H9 (cell line): ENCODE data around the gene DVL3. TPM values are rescaled to one million over a fixed set of nuclear protein-coding genes. Genes with fewer than 3 reads are reported as not detected.

Experiments
- DNase-seq: peaks from one replicate; pipeline ENCODE4 v3.0.0-alpha.2; 2017
- H2AFZ ChIP-seq: one replicate; pipeline ENCODE4 v1.6.1; 2013; ENCODE audit warnings: mild to moderate bottlenecking, low read length, control low read depth, moderate library complexity
- H2AK5ac ChIP-seq: 2 replicates; pipeline ENCODE4 v1.6.1; 2013; ENCODE audit warnings: low read length, control low read depth, mixed read lengths; ENCODE audit not compliant: insufficient read length
- H2BK120ac ChIP-seq: one replicate; pipeline ENCODE4 v1.6.1; 2013; ENCODE audit warnings: low read depth, mild to moderate bottlenecking, low read length, control low read depth, inconsistent platforms; ENCODE audit not compliant: poor library complexity, severe bottlenecking
- H2BK12ac ChIP-seq: 2 replicates; pipeline ENCODE4 v1.6.1; 2013; ENCODE audit warnings: low read length, control low read depth, mixed read lengths, low read depth; ENCODE audit not compliant: insufficient read length
- H2BK15ac ChIP-seq: 2 replicates; pipeline ENCODE4 v1.6.1; 2013; ENCODE audit warnings: low read depth, low read length, control low read depth
- H2BK20ac ChIP-seq: one replicate; pipeline ENCODE4 v1.6.1; 2013; ENCODE audit warnings: low read depth, mild to moderate bottlenecking, low read length, control low read depth, inconsistent platforms; ENCODE audit not compliant: poor library complexity, severe bottlenecking
- H2BK5ac ChIP-seq: 2 replicates; pipeline ENCODE4 v1.6.1; 2013; ENCODE audit warnings: low read length, control low read depth, mixed read lengths; ENCODE audit not compliant: insufficient read length
- H3K14ac ChIP-seq: 2 replicates; pipeline ENCODE4 v1.6.1; 2013; ENCODE audit warnings: low read length, control low read depth; ENCODE audit not compliant: insufficient read depth
- H3K18ac ChIP-seq: 2 replicates; pipeline ENCODE4 v1.6.1; 2013; ENCODE audit warnings: low read depth, mild to moderate bottlenecking, mixed read lengths, low read length, control low read depth; ENCODE audit not compliant: insufficient read length
- H3K23ac ChIP-seq: 2 replicates; pipeline ENCODE4 v1.6.1; 2013; ENCODE audit warnings: low read length, control low read depth, mixed read lengths, low read depth; ENCODE audit not compliant: insufficient read length
- H3K23me2 ChIP-seq: 2 replicates; pipeline ENCODE4 v1.6.1; 2013; ENCODE audit warnings: low read depth, mild to moderate bottlenecking, mixed read lengths, low read length, control low read depth; ENCODE audit not compliant: insufficient read length, poor library complexity, severe bottlenecking
- H3K27ac ChIP-seq: 2 replicates; pipeline ENCODE4 v1.5.1; 2013; ENCODE audit warnings: low read length, control low read depth, mixed read lengths, low read depth; ENCODE audit not compliant: insufficient read length
- H3K27me3 ChIP-seq: 2 replicates; pipeline ENCODE4 v1.6.1; 2013; ENCODE audit warnings: low read length, control low read depth, inconsistent platforms; ENCODE audit not compliant: insufficient read depth
- H3K4ac ChIP-seq: 2 replicates; pipeline ENCODE4 v1.6.1; 2013; ENCODE audit warnings: low read depth, mild to moderate bottlenecking, control low read depth, inconsistent platforms, low read length, moderate library complexity
- H3K4me1 ChIP-seq: 2 replicates; pipeline ENCODE4 v1.6.1; 2013; ENCODE audit warnings: low read length, control low read depth, inconsistent platforms; ENCODE audit not compliant: insufficient read depth
- H3K4me2 ChIP-seq: 2 replicates; pipeline ENCODE4 v1.6.1; 2013; ENCODE audit warnings: low read length, control low read depth, mixed read lengths; ENCODE audit not compliant: insufficient read length, insufficient read depth
- H3K56ac ChIP-seq: 2 replicates; pipeline ENCODE4 v1.6.1; 2013; ENCODE audit warnings: low read depth, mild to moderate bottlenecking, mixed read lengths, low read length, control low read depth; ENCODE audit not compliant: insufficient read length
- H3K79me1 ChIP-seq: 2 replicates; pipeline ENCODE4 v1.6.1; 2013; ENCODE audit warnings: low read depth, mild to moderate bottlenecking, moderate library complexity, low read length, control low read depth, inconsistent platforms; ENCODE audit not compliant: insufficient read depth, poor library complexity, severe bottlenecking
- H3K79me2 ChIP-seq: 2 replicates; pipeline ENCODE4 v1.6.1; 2013; ENCODE audit warnings: low read length, control low read depth, inconsistent platforms; ENCODE audit not compliant: insufficient read depth
- H3K9ac ChIP-seq: 2 replicates; pipeline ENCODE4 v1.6.1; 2013; ENCODE audit warnings: low read length, control low read depth, mixed read lengths; ENCODE audit not compliant: insufficient read length; ENCODE audit errors: extremely low read depth
- H3K9me3 ChIP-seq: one replicate; pipeline ENCODE4 v1.6.1; 2013; ENCODE audit warnings: low read depth, low read length, inconsistent platforms; ENCODE audit not compliant: control insufficient read depth
- H3T11ph ChIP-seq: one replicate; pipeline ENCODE4 v1.6.1; 2013; ENCODE audit warnings: mild to moderate bottlenecking, low read length, control low read depth, inconsistent platforms
- H4K20me1 ChIP-seq: one replicate; pipeline ENCODE4 v1.6.1; 2013; ENCODE audit not compliant: control insufficient read depth, insufficient read length, insufficient read depth
- H4K5ac ChIP-seq: 2 replicates; pipeline ENCODE4 v1.6.1; 2013; ENCODE audit warnings: low read depth, mild to moderate bottlenecking, mixed read lengths, low read length, control low read depth; ENCODE audit not compliant: insufficient read length
- H4K8ac ChIP-seq: replicated peaks from 2 replicates; pipeline ENCODE4 v1.6.1; 2013; ENCODE audit warnings: low read length, control low read depth, mixed read lengths, low read depth; ENCODE audit not compliant: insufficient read length
- H4K91ac ChIP-seq: 2 replicates; pipeline ENCODE4 v1.6.1; 2013; ENCODE audit warnings: low read depth, mild to moderate bottlenecking, moderate library complexity, mixed read lengths, low read length, control low read depth; ENCODE audit not compliant: insufficient read length
- H3K27ac Mint-ChIP-seq, 3 experiments: 2 replicates in 2 of 3; 3 replicates in 1 of 3; pipeline ENCODE4 v1.8.0; 2020 to 2021; ENCODE audit warnings: mixed read lengths in 3 of 3, mild to moderate bottlenecking in 1 of 3, moderate library complexity in 1 of 3
- H3K27me3 Mint-ChIP-seq: 2 replicates; pipeline ENCODE4 v1.8.0; 2021; ENCODE audit warnings: low read depth, mild to moderate bottlenecking, moderate library complexity, mixed read lengths
- H3K36me3 Mint-ChIP-seq, 3 experiments: 2 replicates in 2 of 3; 3 replicates in 1 of 3; pipeline ENCODE4 v1.8.0; 2020 to 2021; ENCODE audit warnings: low read depth in 3 of 3, mixed read lengths in 3 of 3; ENCODE audit not compliant: insufficient read depth in 1 of 3
- H3K4me1 Mint-ChIP-seq, 2 experiments: 2 replicates each; pipeline ENCODE4 v1.8.0; 2020; ENCODE audit warnings: mixed read lengths in 2 of 2
- H3K4me3 Mint-ChIP-seq, 2 experiments: 2 replicates in 1 of 2; 3 replicates in 1 of 2; pipeline ENCODE4 v1.8.0; 2020 to 2021; ENCODE audit warnings: mild to moderate bottlenecking in 2 of 2, mixed read lengths in 2 of 2, moderate library complexity in 1 of 2
- H3K9me3 Mint-ChIP-seq, 2 experiments: 2 replicates in 1 of 2; 3 replicates in 1 of 2; pipeline ENCODE4 v1.8.0; 2020; ENCODE audit warnings: mild to moderate bottlenecking in 2 of 2, mixed read lengths in 2 of 2, moderate library complexity in 1 of 2
- WGBS: extraction: QIAGEN DNeasy Blood & Tissue Kit; methylation state at CpG from one replicate; pipeline ENCODE4 v1.1.7; 2013; ENCODE audit warnings: missing lambda C conversion rate, low lambda C conversion rate, mixed read lengths; ENCODE audit not compliant: insufficient read length; ENCODE audit errors: extremely low coverage; 5-methylcytosine and 5-hydroxymethylcytosine counted together
- total RNA-seq: library from RNA; stranded (reverse); gene quantifications from 2 replicates; pipeline ENCODE4 v1.2.1, GENCODE V29; 2021
- TF ChIP-seq, protein P1 (sequence below): fragments of 200-600 bp; sonication (generic); conservative IDR thresholded peaks from 3 replicates; pipeline ENCODE4 v1.8.0; 2021; ENCODE audit warnings: antibody characterized with exemption, mild to moderate bottlenecking

The DVL3 gene
- total RNA-seq, 1 experiment from 2014 or later = 64.7 TPM

DNA sequence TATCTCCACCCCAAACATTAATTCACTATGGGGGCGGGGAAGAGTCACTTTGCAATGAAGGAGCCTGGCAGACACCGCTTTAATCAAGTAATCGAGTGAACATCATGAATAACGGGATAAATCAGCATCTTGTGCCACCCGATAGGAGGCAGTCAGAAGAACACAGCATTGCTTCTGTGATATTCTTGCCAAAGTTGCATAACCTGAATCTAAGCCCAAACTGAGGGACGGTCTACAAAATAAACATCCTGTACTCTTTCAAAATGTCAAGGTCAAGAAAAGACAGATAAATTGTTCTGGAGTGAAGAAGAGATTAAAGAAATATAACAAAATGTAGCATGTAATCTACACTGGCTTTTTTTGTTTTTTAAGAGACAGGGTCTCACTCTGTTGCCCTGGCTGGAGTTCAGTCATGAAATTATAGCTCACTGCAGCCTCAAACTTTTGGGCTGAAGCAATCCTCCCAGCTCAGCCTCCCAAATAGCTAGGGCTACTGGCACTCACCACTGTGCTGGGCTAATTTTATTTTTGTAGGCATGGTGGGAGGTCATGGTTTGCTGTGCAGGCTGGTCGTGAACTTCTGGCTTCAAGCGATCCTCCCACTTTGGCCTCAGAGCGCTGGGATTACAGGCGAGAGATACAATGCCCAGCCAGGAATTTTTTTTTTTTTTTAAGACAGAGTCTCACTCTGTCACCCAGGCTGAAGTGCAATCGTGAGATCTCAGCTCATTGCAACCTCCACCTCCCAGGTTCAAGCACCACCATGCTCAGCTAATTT, 54.2 kb downstream of the DVL3 start:
- no peak overlapping the region for H2BK120ac ChIP-seq
- H3K23ac ChIP-seq = no peak overlapping the region
- H3K18ac ChIP-seq = no peak overlapping the region
- H3K79me2 ChIP-seq = no peaks in the 10 kb centered on the region
- no peak overlapping the region for H3T11ph ChIP-seq
- H4K20me1 ChIP-seq = no peaks in the 10 kb centered on the region
- H3K9ac ChIP-seq = no peak overlapping the region
- H3K9me3 ChIP-seq = no peaks in the 10 kb centered on the region
- no peaks in the 10 kb centered on the region for H3K79me1 ChIP-seq
- H3K4me2 ChIP-seq = no peak overlapping the region
- H3K4ac ChIP-seq = no peak overlapping the region
- Mint-ChIP-seq H3K4me1 (no peaks in the 10 kb centered on the region), H3K4me3 (no peak overlapping the region), H3K9me3 (no peaks in the 10 kb centered on the region), H3K36me3 (no peaks in the 10 kb centered on the region), H3K27me3 (peaks cover 8% of the 10 kb centered on the region), H3K27ac (peak overlapping the region in 1 of 3 experiments; percentile 56; a peak in 1 of 7 replicates)
- H3K4me1 ChIP-seq = no peaks in the 10 kb centered on the region
- no peak overlapping the region for H4K91ac ChIP-seq
- no peaks in the 10 kb centered on the region for H3K23me2 ChIP-seq
- no peak overlapping the region for H2BK20ac ChIP-seq
- H4K5ac ChIP-seq = no peak overlapping the region
- no peak overlapping the region for H3K14ac ChIP-seq
- no peak overlapping the region for H4K8ac ChIP-seq
- no peak overlapping the region for H2AK5ac ChIP-seq
- no peaks in the 10 kb centered on the region for H3K27me3 ChIP-seq
- H3K56ac ChIP-seq = no peak overlapping the region
- H3K27ac ChIP-seq = no peak overlapping the region
- no peak overlapping the region for H2AFZ ChIP-seq
- H2BK12ac ChIP-seq = no peak overlapping the region
- TF ChIP-seq, protein P1, sequence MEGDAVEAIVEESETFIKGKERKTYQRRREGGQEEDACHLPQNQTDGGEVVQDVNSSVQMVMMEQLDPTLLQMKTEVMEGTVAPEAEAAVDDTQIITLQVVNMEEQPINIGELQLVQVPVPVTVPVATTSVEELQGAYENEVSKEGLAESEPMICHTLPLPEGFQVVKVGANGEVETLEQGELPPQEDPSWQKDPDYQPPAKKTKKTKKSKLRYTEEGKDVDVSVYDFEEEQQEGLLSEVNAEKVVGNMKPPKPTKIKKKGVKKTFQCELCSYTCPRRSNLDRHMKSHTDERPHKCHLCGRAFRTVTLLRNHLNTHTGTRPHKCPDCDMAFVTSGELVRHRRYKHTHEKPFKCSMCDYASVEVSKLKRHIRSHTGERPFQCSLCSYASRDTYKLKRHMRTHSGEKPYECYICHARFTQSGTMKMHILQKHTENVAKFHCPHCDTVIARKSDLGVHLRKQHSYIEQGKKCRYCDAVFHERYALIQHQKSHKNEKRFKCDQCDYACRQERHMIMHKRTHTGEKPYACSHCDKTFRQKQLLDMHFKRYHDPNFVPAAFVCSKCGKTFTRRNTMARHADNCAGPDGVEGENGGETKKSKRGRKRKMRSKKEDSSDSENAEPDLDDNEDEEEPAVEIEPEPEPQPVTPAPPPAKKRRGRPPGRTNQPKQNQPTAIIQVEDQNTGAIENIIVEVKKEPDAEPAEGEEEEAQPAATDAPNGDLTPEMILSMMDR = no peak
- no peak overlapping the region for H2BK5ac ChIP-seq
- no CpG with 5 or more reads among the region's 11 CpGs for WGBS
- no peak overlapping the region for H2BK15ac ChIP-seq
- no peak for DNase-seq
